IgD-negative memory B cell (primary cell): ENCODE results near the gene JCAD. TPM values are rescaled to one million over a fixed set of nuclear protein-coding genes. Genes with fewer than 3 reads are reported as not detected.
A peak's percentile ranks its signal among the peaks of the same experiment; 100 is the strongest.
"Not testable (repeated sequence)": the region's sequence is repeated elsewhere in the genome, so short reads cannot be mapped to it uniquely, and the experiment has no call there.

Experiments used
- H3K27ac Mint-ChIP-seq, 3 donors: one replicate each; pipeline ENCODE4 v1.8.0; 2020 to 2022; ENCODE audit warnings: mild to moderate bottlenecking in 3 of 3, mixed read lengths in 3 of 3, moderate library complexity in 1 of 3
- H3K27me3 Mint-ChIP-seq: one replicate; pipeline ENCODE4 v1.8.0; 2021; ENCODE audit warnings: mixed read lengths
- H3K36me3 Mint-ChIP-seq: one replicate; pipeline ENCODE4 v1.8.0; 2020; ENCODE audit warnings: mild to moderate bottlenecking, mixed read lengths
- H3K4me1 Mint-ChIP-seq, 3 donors: one replicate each; pipeline ENCODE4 v1.8.0; 2020 to 2022; ENCODE audit warnings: mixed read lengths in 3 of 3, mild to moderate bottlenecking in 1 of 3
- H3K4me3 Mint-ChIP-seq, 4 donors: one replicate each; pipeline ENCODE4 v1.8.0; 2020 to 2022; ENCODE audit warnings: mild to moderate bottlenecking in 4 of 4, mixed read lengths in 4 of 4, moderate library complexity in 3 of 4
- H3K9me3 Mint-ChIP-seq, 3 donors: one replicate each; pipeline ENCODE4 v1.8.0; 2020 to 2021; ENCODE audit warnings: mixed read lengths in 3 of 3, mild to moderate bottlenecking in 1 of 3
- polyA plus RNA-seq: library from polyadenylated mRNA; unstranded; fragments of 300-500 nt; fragmentation: Illumina TruSeq; gene quantifications from one replicate; pipeline ENCODE4 v1.2.3, GENCODE V29; 2021

Gene JCAD
- polyA plus RNA-seq, result not detected

GRCh38 chr10:30059209-30060107 is at the start of gene JCAD:
TSS of gene JCAD (minus strand) at chr10:30059586. CDS start at chr10:30047812, 11,774 bp downstream.
- Mint-ChIP-seq H3K4me1 (peaks cover 3 to 5% (median 4%) of the 10 kb centered on the region in 3 donors), H3K4me3 (peak within 1 kb of the TSS; percentile 7 to 90 (median 79)), H3K9me3 (no peaks in the 10 kb centered on the region), H3K27me3 (peaks cover 39% of the 10 kb centered on the region), H3K27ac (no peak within 1 kb of the TSS), H3K36me3 (no peaks in the 10 kb centered on the region)

GRCh38 chr10:30106987-30107386 is 47.6 kb upstream of the JCAD start:
- H3K4me3 Mint-ChIP-seq, result no peak overlapping the region
- no peak overlapping the region for H3K27ac Mint-ChIP-seq
- H3K27me3 Mint-ChIP-seq, result peaks cover 1% of the 10 kb centered on the region
- no peaks in the 10 kb centered on the region for H3K36me3 Mint-ChIP-seq
- no peaks in the 10 kb centered on the region for H3K4me1 Mint-ChIP-seq
- H3K9me3 Mint-ChIP-seq, result peaks cover 4 to 10% (median 8%) of the 10 kb centered on the region in 3 donors

- peaks cover 1% of the 10 kb centered on the region for H3K27me3 Mint-ChIP-seq
- no peaks in the 10 kb centered on the region for H3K36me3 Mint-ChIP-seq
- no peaks in the 10 kb centered on the region for H3K4me1 Mint-ChIP-seq
- H3K27ac Mint-ChIP-seq, result no peak overlapping the region
- peak overlapping the region in 1 of 4 donors; percentile 63 for H3K4me3 Mint-ChIP-seq
- peaks cover 3 to 5% (median 4%) of the 10 kb centered on the region in 3 donors for H3K9me3 Mint-ChIP-seq
Measured at GRCh38 chr10:30103595-30104320, 44.4 kb upstream of the JCAD start.

- not testable (repeated sequence) for H3K4me1 Mint-ChIP-seq
Measured at GRCh38 chr10:30099706-30100105, 40.3 kb upstream of the JCAD start.

GRCh38 chr10:30099101-30099500 is 39.7 kb upstream of the JCAD start:
- Mint-ChIP-seq H3K36me3 (no peaks in the 10 kb centered on the region), H3K4me1 (no peaks in the 10 kb centered on the region), H3K9me3 (peaks cover 3 to 5% (median 4%) of the 10 kb centered on the region in 3 donors), H3K4me3 (no peak overlapping the region), H3K27me3 (peaks cover 1% of the 10 kb centered on the region), H3K27ac (no peak overlapping the region)

More at GRCh38 chr10:30099706-30100105, 40.3 kb upstream of the JCAD start:
- H3K9me3 Mint-ChIP-seq, H3K4me3 Mint-ChIP-seq, H3K36me3 Mint-ChIP-seq, H3K27ac Mint-ChIP-seq, H3K27me3 Mint-ChIP-seq: not testable (repeated sequence)

- Mint-ChIP-seq H3K4me3 (no peak overlapping the region), H3K27ac (no peak overlapping the region), H3K36me3 (no peaks in the 10 kb centered on the region), H3K9me3 (peaks cover under 1 to 5% (median 3%) of the 10 kb centered on the region in 3 donors), H3K27me3 (peaks cover 1% of the 10 kb centered on the region), H3K4me1 (no peaks in the 10 kb centered on the region)
Measured at GRCh38 chr10:30098629-30099028, 39.2 kb upstream of the JCAD start.

GRCh38 chr10:30096564-30096963 is 37.2 kb upstream of the JCAD start:
- no peaks in the 10 kb centered on the region for H3K36me3 Mint-ChIP-seq

GRCh38 chr10:30095631-30096422 is 36.4 kb upstream of the JCAD start:
- H3K4me3 Mint-ChIP-seq, result no peak overlapping the region
- no peaks in the 10 kb centered on the region for H3K36me3 Mint-ChIP-seq
- no peaks in the 10 kb centered on the region for H3K4me1 Mint-ChIP-seq
- no peaks in the 10 kb centered on the region for H3K9me3 Mint-ChIP-seq
- no peak overlapping the region for H3K27ac Mint-ChIP-seq
- peaks cover 1% of the 10 kb centered on the region for H3K27me3 Mint-ChIP-seq

More at GRCh38 chr10:30096564-30096963, 37.2 kb upstream of the JCAD start:
- Mint-ChIP-seq H3K27ac (no peak overlapping the region), H3K4me1 (no peaks in the 10 kb centered on the region), H3K27me3 (peaks cover 1% of the 10 kb centered on the region), H3K4me3 (no peak overlapping the region), H3K9me3 (no peaks in the 10 kb centered on the region)

GRCh38 chr10:30094601-30095000 is 35.2 kb upstream of the JCAD start:
- peaks cover 1% of the 10 kb centered on the region for H3K27me3 Mint-ChIP-seq
- H3K36me3 Mint-ChIP-seq, result no peaks in the 10 kb centered on the region
- H3K4me1 Mint-ChIP-seq, result no peaks in the 10 kb centered on the region
- H3K27ac Mint-ChIP-seq, result no peak overlapping the region
- peaks cover 0 to 2% (median 0%) of the 10 kb centered on the region in 3 donors for H3K9me3 Mint-ChIP-seq
- peak overlapping the region in 1 of 4 donors; percentile 42 for H3K4me3 Mint-ChIP-seq

GRCh38 chr10:30093303-30093950 is 34.0 kb upstream of the JCAD start:
- Mint-ChIP-seq H3K36me3 (no peaks in the 10 kb centered on the region), H3K4me3 (no peak overlapping the region), H3K27me3 (peaks cover 1% of the 10 kb centered on the region), H3K4me1 (no peaks in the 10 kb centered on the region), H3K9me3 (peaks cover 0 to 2% (median 0%) of the 10 kb centered on the region in 3 donors), H3K27ac (no peak overlapping the region)

GRCh38 chr10:30092151-30092790 is 32.9 kb upstream of the JCAD start:
- H3K27me3 Mint-ChIP-seq, result peaks cover 1% of the 10 kb centered on the region
- H3K4me1 Mint-ChIP-seq, result no peaks in the 10 kb centered on the region
- no peak overlapping the region for H3K27ac Mint-ChIP-seq
- no peak overlapping the region for H3K4me3 Mint-ChIP-seq
- no peaks in the 10 kb centered on the region for H3K36me3 Mint-ChIP-seq
- H3K9me3 Mint-ChIP-seq, result peaks cover 0 to 2% (median 0%) of the 10 kb centered on the region in 3 donors

- Mint-ChIP-seq H3K4me1 (no peaks in the 10 kb centered on the region), H3K4me3 (no peak overlapping the region), H3K27me3 (peaks cover 1% of the 10 kb centered on the region), H3K9me3 (peaks cover 0 to 2% (median 0%) of the 10 kb centered on the region in 3 donors), H3K36me3 (no peaks in the 10 kb centered on the region), H3K27ac (no peak overlapping the region)
Measured at GRCh38 chr10:30091136-30091535, 31.8 kb upstream of the JCAD start.

- H3K36me3 Mint-ChIP-seq, result no peaks in the 10 kb centered on the region
- no peak overlapping the region for H3K4me3 Mint-ChIP-seq
- H3K9me3 Mint-ChIP-seq, result peaks cover 0 to 5% (median 0%) of the 10 kb centered on the region in 3 donors
- peaks cover 0 to 3% (median 0%) of the 10 kb centered on the region in 3 donors for H3K4me1 Mint-ChIP-seq
- no peak overlapping the region for H3K27ac Mint-ChIP-seq
- no peaks in the 10 kb centered on the region for H3K27me3 Mint-ChIP-seq
Measured at GRCh38 chr10:30088178-30088577, 28.8 kb upstream of the JCAD start.

GRCh38 chr10:30083934-30084333 is 24.5 kb upstream of the JCAD start:
- Mint-ChIP-seq H3K27me3 (no peaks in the 10 kb centered on the region), H3K9me3 (peaks cover 0 to 6% (median 4%) of the 10 kb centered on the region in 3 donors), H3K27ac (no peak overlapping the region), H3K4me1 (peaks cover 0 to 3% (median 2%) of the 10 kb centered on the region in 3 donors), H3K36me3 (no peaks in the 10 kb centered on the region), H3K4me3 (no peak overlapping the region)
